ENCODE results near the gene AKT1S1.

Gene AKT1S1

GRCh38 chr19:49887665-49888509 is 10.7 kb upstream of the AKT1S1 start:
- Histone ChIP-seq H3K4me2 (ENCODE audit: low read length) (no peak overlapping the region), H3K27me3 (ENCODE audit: control insufficient read depth, insufficient read depth, low read length) (peaks cover 13% of the 10 kb centered on the region), H3K36me3 (ENCODE audit: insufficient read depth, low read length) (peaks cover 20% of the 10 kb centered on the region), H3K4me3 (ENCODE audit: low read length) (no peak overlapping the region), H3K9me3 (replicated peaks; ENCODE audit: low read length) (peaks cover 4% of the 10 kb centered on the region), H3K9ac (ENCODE audit: low read depth, low read length) (no peak overlapping the region), H3K4me1 (ENCODE audit: control insufficient read depth, insufficient read depth, low read length) (peaks cover 6% of the 10 kb centered on the region)

GRCh38 chr19:49887037-49887664 is 10.0 kb upstream of the AKT1S1 start:
- peaks cover 7% of the 10 kb centered on the region for H3K9me3 ChIP-seq (replicated peaks; ENCODE audit: low read length)
- no peak overlapping the region for H3K4me2 ChIP-seq (ENCODE audit: low read length)
- H3K9ac ChIP-seq (ENCODE audit: low read depth, low read length), result no peak overlapping the region
- peaks cover 6% of the 10 kb centered on the region for H3K4me1 ChIP-seq (ENCODE audit: control insufficient read depth, insufficient read depth, low read length)
- peaks cover 10% of the 10 kb centered on the region for H3K27me3 ChIP-seq (ENCODE audit: control insufficient read depth, insufficient read depth, low read length)
- peaks cover 28% of the 10 kb centered on the region for H3K36me3 ChIP-seq (ENCODE audit: insufficient read depth, low read length)
- no peak overlapping the region for H3K4me3 ChIP-seq (ENCODE audit: low read length)

GRCh38 chr19:49884760-49885159 is 7.6 kb upstream of the AKT1S1 start:
- H3K4me3 ChIP-seq (ENCODE audit: low read length), result no peak overlapping the region
- peaks cover 7% of the 10 kb centered on the region for H3K9me3 ChIP-seq (replicated peaks; ENCODE audit: low read length)
- no peaks in the 10 kb centered on the region for H3K27me3 ChIP-seq (ENCODE audit: control insufficient read depth, insufficient read depth, low read length)
- H3K36me3 ChIP-seq (ENCODE audit: insufficient read depth, low read length), result peaks cover 50% of the 10 kb centered on the region
- no peaks in the 10 kb centered on the region for H3K4me1 ChIP-seq (ENCODE audit: control insufficient read depth, insufficient read depth, low read length)
- H3K9ac ChIP-seq (ENCODE audit: low read depth, low read length), result no peak overlapping the region
- H3K4me2 ChIP-seq (ENCODE audit: low read length), result no peak overlapping the region

- no peak overlapping the region for H3K4me3 ChIP-seq (ENCODE audit: low read length)
- H3K4me1 ChIP-seq (ENCODE audit: control insufficient read depth, insufficient read depth, low read length), result no peaks in the 10 kb centered on the region
- peaks cover 50% of the 10 kb centered on the region for H3K36me3 ChIP-seq (ENCODE audit: insufficient read depth, low read length)
- H3K9me3 ChIP-seq (replicated peaks; ENCODE audit: low read length), result peaks cover 7% of the 10 kb centered on the region
- no peaks in the 10 kb centered on the region for H3K27me3 ChIP-seq (ENCODE audit: control insufficient read depth, insufficient read depth, low read length)
- H3K4me2 ChIP-seq (ENCODE audit: low read length), result no peak overlapping the region
- no peak overlapping the region for H3K9ac ChIP-seq (ENCODE audit: low read depth, low read length)
These were observed 7.0 kb upstream of the AKT1S1 start for GRCh38 chr19:49884109-49884508.

- Histone ChIP-seq H3K4me2 (ENCODE audit: low read length) (no peak overlapping the region), H3K9me3 (replicated peaks; ENCODE audit: low read length) (peaks cover 7% of the 10 kb centered on the region), H3K9ac (ENCODE audit: low read depth, low read length) (no peak overlapping the region), H3K4me3 (ENCODE audit: low read length) (no peak overlapping the region), H3K4me1 (ENCODE audit: control insufficient read depth, insufficient read depth, low read length) (peaks cover 6% of the 10 kb centered on the region), H3K36me3 (ENCODE audit: insufficient read depth, low read length) (peaks cover 50% of the 10 kb centered on the region), H3K27me3 (ENCODE audit: control insufficient read depth, insufficient read depth, low read length) (no peaks in the 10 kb centered on the region)
These were observed 5.9 kb upstream of the AKT1S1 start for GRCh38 chr19:49883094-49883493.

GRCh38 chr19:49882643-49883042 is 5.5 kb upstream of the AKT1S1 start:
- H3K4me3 ChIP-seq (ENCODE audit: low read length), result no peak overlapping the region
- no peaks in the 10 kb centered on the region for H3K27me3 ChIP-seq (ENCODE audit: control insufficient read depth, insufficient read depth, low read length)
- H3K9ac ChIP-seq (ENCODE audit: low read depth, low read length), result no peak overlapping the region
- peaks cover 50% of the 10 kb centered on the region for H3K36me3 ChIP-seq (ENCODE audit: insufficient read depth, low read length)
- H3K4me2 ChIP-seq (ENCODE audit: low read length), result no peak overlapping the region
- peaks cover 7% of the 10 kb centered on the region for H3K9me3 ChIP-seq (replicated peaks; ENCODE audit: low read length)
- peaks cover 7% of the 10 kb centered on the region for H3K4me1 ChIP-seq (ENCODE audit: control insufficient read depth, insufficient read depth, low read length)

- H3K4me2 ChIP-seq (ENCODE audit: low read length), result no peak overlapping the region
- peaks cover 7% of the 10 kb centered on the region for H3K4me1 ChIP-seq (ENCODE audit: control insufficient read depth, insufficient read depth, low read length)
- H3K27me3 ChIP-seq (ENCODE audit: control insufficient read depth, insufficient read depth, low read length), result no peaks in the 10 kb centered on the region
- no peak overlapping the region for H3K4me3 ChIP-seq (ENCODE audit: low read length)
- peaks cover 7% of the 10 kb centered on the region for H3K9me3 ChIP-seq (replicated peaks; ENCODE audit: low read length)
- H3K36me3 ChIP-seq (ENCODE audit: insufficient read depth, low read length), result peaks cover 50% of the 10 kb centered on the region
- no peak overlapping the region for H3K9ac ChIP-seq (ENCODE audit: low read depth, low read length)
These were observed 4.7 kb upstream of the AKT1S1 start for GRCh38 chr19:49881672-49882394.

- no peaks in the 10 kb centered on the region for H3K27me3 ChIP-seq (ENCODE audit: control insufficient read depth, insufficient read depth, low read length)
- H3K9ac ChIP-seq (ENCODE audit: low read depth, low read length), result no peak overlapping the region
These were observed 4.0 kb upstream of the AKT1S1 start for GRCh38 chr19:49881186-49881585.

GRCh38 chr19:49880162-49880869 is 3.2 kb upstream of the AKT1S1 start:
- Histone ChIP-seq H3K4me3 (ENCODE audit: low read length) (no peak overlapping the region), H3K4me2 (ENCODE audit: low read length) (no peak overlapping the region), H3K36me3 (ENCODE audit: insufficient read depth, low read length) (peaks cover 50% of the 10 kb centered on the region), H3K9ac (ENCODE audit: low read depth, low read length) (no peak overlapping the region), H3K4me1 (ENCODE audit: control insufficient read depth, insufficient read depth, low read length) (peaks cover 12% of the 10 kb centered on the region), H3K9me3 (replicated peaks; ENCODE audit: low read length) (peaks cover 7% of the 10 kb centered on the region), H3K27me3 (ENCODE audit: control insufficient read depth, insufficient read depth, low read length) (no peaks in the 10 kb centered on the region)

More at GRCh38 chr19:49881186-49881585, 4.0 kb upstream of the AKT1S1 start:
- H3K4me3 ChIP-seq (ENCODE audit: low read length), result no peak overlapping the region
- no peak overlapping the region for H3K4me2 ChIP-seq (ENCODE audit: low read length)
- H3K36me3 ChIP-seq (ENCODE audit: insufficient read depth, low read length), result peaks cover 50% of the 10 kb centered on the region
- peaks cover 7% of the 10 kb centered on the region for H3K4me1 ChIP-seq (ENCODE audit: control insufficient read depth, insufficient read depth, low read length)
- H3K9me3 ChIP-seq (replicated peaks; ENCODE audit: low read length), result peaks cover 7% of the 10 kb centered on the region

- no peak overlapping the region for H3K4me3 ChIP-seq (ENCODE audit: low read length)
- H3K9me3 ChIP-seq (replicated peaks; ENCODE audit: low read length), result peaks cover 7% of the 10 kb centered on the region
- H3K4me1 ChIP-seq (ENCODE audit: control insufficient read depth, insufficient read depth, low read length), result peaks cover 19% of the 10 kb centered on the region
- no peak overlapping the region for H3K4me2 ChIP-seq (ENCODE audit: low read length)
- no peaks in the 10 kb centered on the region for H3K27me3 ChIP-seq (ENCODE audit: control insufficient read depth, insufficient read depth, low read length)
- H3K36me3 ChIP-seq (ENCODE audit: insufficient read depth, low read length), result peaks cover 44% of the 10 kb centered on the region
- H3K9ac ChIP-seq (ENCODE audit: low read depth, low read length), result no peak overlapping the region
These were observed 2.2 kb upstream of the AKT1S1 start for GRCh38 chr19:49879243-49879963.
